SJCRH30 (cell line): ENCODE data around the gene CETP. TPM values are rescaled to one million over a fixed set of nuclear protein-coding genes. Genes with fewer than 3 reads are reported as not detected.
A peak's percentile ranks its signal among the peaks of the same experiment; 100 is the strongest.

Source experiments
- DNase-seq, 2 experiments: peaks; one replicate each; pipeline ENCODE4 v3.0.0-alpha.2; 2015 to 2020
- H3K27ac ChIP-seq: fragments of 250-450 bp; sonication (Bioruptor Pico); 2 replicates; pipeline ENCODE4 v1.5.1; 2020; ENCODE audit warnings: mild to moderate bottlenecking, moderate library complexity
- H3K27me3 ChIP-seq: fragments of 250-450 bp; sonication (Bioruptor Pico); 2 replicates; pipeline ENCODE4 v1.5.1; 2020; ENCODE audit warnings: mild to moderate bottlenecking, moderate library complexity
- H3K36me3 ChIP-seq: fragments of 250-450 bp; sonication (Bioruptor Pico); 2 replicates; pipeline ENCODE4 v1.5.1; 2020; ENCODE audit warnings: mild to moderate bottlenecking, moderate library complexity
- H3K4me1 ChIP-seq: fragments of 250-450 bp; sonication (Bioruptor Pico); 2 replicates; pipeline ENCODE4 v1.5.1; 2020; ENCODE audit warnings: mild to moderate bottlenecking, moderate library complexity
- H3K4me3 ChIP-seq: fragments of 250-450 bp; sonication (Bioruptor Pico); 2 replicates; pipeline ENCODE4 v1.5.1; 2020; ENCODE audit warnings: mild to moderate bottlenecking, moderate library complexity
- H3K9me3 ChIP-seq: fragments of 250-450 bp; sonication (Bioruptor Pico); replicated peaks from 2 replicates; pipeline ENCODE4 v1.5.1; 2020; ENCODE audit warnings: mild to moderate bottlenecking, moderate library complexity
- total RNA-seq: library from RNA; depleted of rRNA; stranded (reverse); fragments of >200 nt; shearing (Covaris generic); gene quantifications from 2 replicates; pipeline ENCODE4 v1.2.3, GENCODE V29; 2014; rRNA removed

The CETP gene, protein sequence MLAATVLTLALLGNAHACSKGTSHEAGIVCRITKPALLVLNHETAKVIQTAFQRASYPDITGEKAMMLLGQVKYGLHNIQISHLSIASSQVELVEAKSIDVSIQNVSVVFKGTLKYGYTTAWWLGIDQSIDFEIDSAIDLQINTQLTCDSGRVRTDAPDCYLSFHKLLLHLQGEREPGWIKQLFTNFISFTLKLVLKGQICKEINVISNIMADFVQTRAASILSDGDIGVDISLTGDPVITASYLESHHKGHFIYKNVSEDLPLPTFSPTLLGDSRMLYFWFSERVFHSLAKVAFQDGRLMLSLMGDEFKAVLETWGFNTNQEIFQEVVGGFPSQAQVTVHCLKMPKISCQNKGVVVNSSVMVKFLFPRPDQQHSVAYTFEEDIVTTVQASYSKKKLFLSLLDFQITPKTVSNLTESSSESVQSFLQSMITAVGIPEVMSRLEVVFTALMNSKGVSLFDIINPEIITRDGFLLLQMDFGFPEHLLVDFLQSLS
- 0.14 TPM in 1 of 2 replicates, not detected in the other for total RNA-seq

DNA sequence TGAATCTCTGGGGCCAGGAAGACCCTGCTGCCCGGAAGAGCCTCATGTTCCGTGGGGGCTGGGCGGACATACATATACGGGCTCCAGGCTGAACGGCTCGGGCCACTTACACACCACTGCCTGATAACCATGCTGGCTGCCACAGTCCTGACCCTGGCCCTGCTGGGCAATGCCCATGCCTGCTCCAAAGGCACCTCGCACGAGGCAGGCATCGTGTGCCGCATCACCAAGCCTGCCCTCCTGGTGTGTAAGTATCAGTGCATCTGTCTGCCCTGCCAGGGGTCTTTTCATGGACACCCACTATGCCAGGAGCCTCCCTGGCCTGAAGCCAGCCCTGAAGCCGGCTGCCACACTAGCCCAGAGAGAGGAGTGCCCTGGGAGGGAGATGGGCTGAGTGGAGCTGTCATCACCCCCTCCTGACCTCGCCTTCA, at the start of gene CETP:
Gene CETP (plus strand): TSS at position 100 of the 431 bp plus-strand sequence. CDS start 30 bp downstream, at position 130.
- no peak for DNase-seq
- Histone ChIP-seq H3K4me3 (no peak within 1 kb of the TSS), H3K4me1 (peaks cover 24% of the 10 kb centered on the region), H3K36me3 (no peaks in the 10 kb centered on the region), H3K9me3 (no peaks in the 10 kb centered on the region), H3K27ac (no peak within 1 kb of the TSS), H3K27me3 (no peaks in the 10 kb centered on the region; the same call in 1 of the 2 replicates)

DNA sequence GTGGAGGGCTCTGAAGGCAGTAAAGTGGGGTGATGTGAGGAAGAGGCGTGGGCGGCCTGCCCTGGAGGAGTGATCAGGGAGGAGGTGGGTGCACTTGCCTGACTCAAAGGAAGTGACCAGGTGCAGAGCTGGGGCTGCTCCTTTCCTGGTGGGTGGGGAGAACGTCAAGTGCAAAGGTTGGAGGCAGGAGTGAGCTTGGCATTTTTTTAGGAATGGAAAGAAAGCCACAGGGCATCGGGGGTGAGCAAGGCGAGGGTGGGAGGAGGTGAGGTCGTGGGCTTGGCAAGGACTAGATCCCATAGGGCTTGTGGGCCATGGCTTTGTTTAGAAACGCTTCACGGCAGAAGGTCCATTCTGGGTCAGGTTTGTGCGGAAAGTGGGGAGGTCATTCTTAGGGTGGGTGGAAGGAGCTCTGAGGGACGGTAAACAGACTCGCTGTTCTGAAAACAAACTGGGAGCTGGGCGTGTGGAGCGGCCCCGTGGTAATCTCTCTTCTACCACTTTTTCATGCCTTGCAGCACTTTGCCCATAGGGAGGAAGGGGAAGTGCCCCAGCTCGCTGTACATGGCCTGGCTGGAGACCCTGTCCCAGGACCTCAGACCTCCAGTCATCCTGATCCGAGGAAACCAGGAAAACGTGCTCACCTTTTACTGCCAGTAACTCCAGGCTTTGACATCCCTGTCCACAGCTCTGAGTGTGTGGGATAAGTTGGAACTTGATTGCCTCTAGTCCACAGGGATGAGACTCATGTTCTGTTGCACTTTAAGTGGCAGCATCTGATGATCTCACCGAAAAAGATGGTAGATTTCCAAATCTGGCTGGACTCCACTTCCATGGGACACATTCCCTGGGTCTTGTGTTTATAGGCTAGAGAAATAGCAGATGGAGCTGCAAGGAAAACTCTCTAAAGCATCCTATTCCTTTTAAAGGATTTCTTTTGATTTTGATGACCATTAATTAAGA, 48.7 kb upstream of the CETP start:
- no peak overlapping the region for H3K4me3 ChIP-seq
- H3K4me1 ChIP-seq = peaks cover 59% of the 10 kb centered on the region
- H3K27ac ChIP-seq = peak overlapping the region; percentile 72
- H3K9me3 ChIP-seq = 0 out of 2 replicates have a peak, but pooled peaks cover 4% of the 10 kb centered on the region
- DNase-seq = no peak
- H3K27me3 ChIP-seq = no peaks in the 10 kb centered on the region
- no peaks in the 10 kb centered on the region for H3K36me3 ChIP-seq

DNA sequence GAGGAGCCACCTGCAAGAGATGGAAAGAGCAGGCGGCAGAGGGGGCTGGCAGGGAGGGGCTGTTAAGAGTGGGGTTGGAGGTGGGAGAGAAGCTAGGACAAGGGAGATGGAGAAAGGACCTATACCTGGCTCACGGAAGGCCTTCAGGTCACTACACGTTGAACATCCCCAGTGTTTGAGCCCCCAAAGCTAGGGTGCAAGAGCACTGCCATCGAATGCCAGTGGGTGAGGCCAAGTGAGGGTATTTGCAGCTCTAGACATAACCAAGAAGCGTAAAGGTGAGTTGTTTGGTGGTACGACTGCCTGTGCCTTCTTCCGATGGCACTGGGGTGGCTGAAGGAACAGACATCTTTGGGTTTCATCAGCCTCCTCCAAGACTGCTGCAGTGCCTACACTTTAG, 46.9 kb upstream of the CETP start:
- 0 out of 2 replicates have a peak, but pooled peaks cover 4% of the 10 kb centered on the region for H3K9me3 ChIP-seq
- no peaks in the 10 kb centered on the region for H3K36me3 ChIP-seq
- no peak overlapping the region for H3K27ac ChIP-seq
- no peak overlapping the region for H3K4me3 ChIP-seq
- H3K4me1 ChIP-seq = peaks cover 42% of the 10 kb centered on the region
- no peaks in the 10 kb centered on the region for H3K27me3 ChIP-seq
- no peak for DNase-seq

DNA sequence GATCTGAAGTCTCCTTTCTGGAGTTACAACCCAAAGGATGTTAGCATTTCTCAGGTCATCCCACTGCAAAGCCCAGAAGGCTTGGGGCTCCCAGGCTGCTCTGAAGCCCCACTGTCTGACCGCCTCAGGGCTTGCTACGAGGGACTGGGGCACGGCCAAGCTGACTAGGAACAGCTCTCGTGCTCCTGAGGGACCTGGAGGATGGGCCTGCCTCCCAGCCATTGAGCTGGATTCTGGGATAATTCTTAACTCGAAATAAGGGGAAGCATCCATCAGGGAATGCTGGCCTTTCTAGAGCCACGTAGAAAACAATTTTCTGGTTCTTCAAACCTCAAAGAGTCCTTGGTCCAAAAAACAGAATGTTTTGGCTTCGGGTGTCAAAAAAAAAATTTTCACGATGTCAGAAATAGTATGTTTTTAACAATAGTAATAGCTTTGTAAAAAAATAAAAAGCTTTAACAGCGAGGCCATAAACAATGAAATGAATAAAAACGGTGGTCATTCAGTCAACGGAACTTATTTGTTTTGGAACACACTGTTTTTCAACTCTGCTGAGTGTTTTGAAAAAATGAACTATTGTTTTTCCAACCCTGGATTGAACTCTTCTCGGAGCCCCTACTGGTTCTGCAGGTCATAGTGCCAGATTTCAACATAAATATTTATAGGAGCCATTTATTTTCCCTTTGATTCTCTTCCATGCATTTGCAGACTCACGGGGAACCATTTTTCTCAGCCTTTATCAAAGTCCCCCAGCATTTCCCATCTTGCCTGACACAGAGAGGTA, 46.2 kb upstream of the CETP start:
- no peak overlapping the region for H3K27ac ChIP-seq
- H3K9me3 ChIP-seq = 0 out of 2 replicates have a peak, but pooled peaks cover 4% of the 10 kb centered on the region
- no peaks in the 10 kb centered on the region for H3K36me3 ChIP-seq
- no peak for DNase-seq
- H3K27me3 ChIP-seq = no peaks in the 10 kb centered on the region
- no peak overlapping the region for H3K4me3 ChIP-seq
- peaks cover 36% of the 10 kb centered on the region for H3K4me1 ChIP-seq

DNA sequence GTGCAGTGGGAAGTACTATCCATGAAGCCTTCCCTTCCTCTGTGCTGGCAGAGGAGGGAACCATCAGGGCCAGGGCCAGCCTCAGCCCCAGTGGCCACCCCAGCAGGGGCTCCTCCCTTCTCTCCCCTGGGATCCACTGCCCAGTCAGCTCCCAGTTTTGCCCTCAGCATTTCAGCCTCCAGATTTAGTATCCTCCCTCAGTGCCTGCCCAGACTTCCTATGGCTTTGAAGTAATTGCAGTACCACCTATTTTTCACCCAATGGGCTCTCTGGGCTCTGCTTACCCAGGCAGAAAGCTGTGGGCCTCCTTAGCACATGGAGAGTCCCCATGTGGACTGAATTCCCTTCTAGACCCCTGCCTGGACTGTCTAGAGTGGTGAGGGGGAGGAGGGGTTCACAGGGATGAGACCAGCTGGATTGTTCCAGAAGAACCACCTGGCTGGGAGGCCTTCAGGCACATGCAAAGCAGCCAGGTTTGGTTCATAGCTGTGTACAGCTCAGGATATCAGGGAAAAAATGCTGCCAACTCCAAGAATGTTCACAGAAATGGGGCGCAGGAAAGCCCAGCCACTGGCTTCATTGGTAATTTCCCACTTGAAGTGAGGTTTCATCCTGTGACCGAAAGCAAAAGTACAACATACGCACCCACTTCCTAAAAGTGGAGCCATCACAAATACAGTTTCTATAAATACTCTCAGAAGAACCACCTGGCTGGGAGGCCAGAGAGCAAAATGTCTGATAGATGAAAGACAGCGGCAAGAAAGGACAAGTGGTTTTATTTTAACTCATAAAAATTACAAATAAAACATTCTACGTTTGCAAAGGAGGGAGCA, 45.0 kb upstream of the CETP start:
- Histone ChIP-seq H3K4me1 (peaks cover 23% of the 10 kb centered on the region), H3K36me3 (no peaks in the 10 kb centered on the region), H3K9me3 (0 out of 2 replicates have a peak, but pooled peaks cover 4% of the 10 kb centered on the region), H3K4me3 (no peak overlapping the region), H3K27me3 (no peaks in the 10 kb centered on the region), H3K27ac (no peak overlapping the region)
- DNase-seq = no peak

DNA sequence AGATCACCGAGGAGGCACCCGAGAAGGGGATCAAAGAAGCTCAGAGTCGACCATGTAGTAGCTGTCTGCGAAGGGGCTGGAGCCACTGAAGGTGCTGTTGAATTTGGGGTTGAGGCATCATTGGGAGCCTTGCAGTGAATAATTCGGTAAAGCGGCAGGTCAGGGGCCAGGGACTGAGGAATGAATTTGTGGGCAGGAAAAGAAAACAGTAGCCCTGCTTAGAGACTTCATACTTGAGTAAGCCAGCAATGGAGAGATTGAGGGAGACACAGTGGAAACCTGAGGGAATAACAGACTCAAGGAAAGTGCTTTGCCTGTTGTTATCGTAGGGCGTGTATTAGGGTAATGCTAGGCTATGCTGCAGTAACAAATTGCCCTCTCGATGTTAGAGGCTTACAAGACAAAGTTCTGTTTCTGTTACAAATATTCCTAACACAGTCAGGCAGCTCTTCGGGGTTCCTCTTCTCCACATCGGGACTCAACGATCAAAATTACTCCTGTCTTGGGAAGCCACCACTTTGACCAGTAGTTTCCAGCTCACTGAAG, 43.2 kb upstream of the CETP start:
- H3K4me1 ChIP-seq = peaks cover 5% of the 10 kb centered on the region; the same call in 1 of the 2 replicates
- no peaks in the 10 kb centered on the region for H3K27me3 ChIP-seq
- H3K36me3 ChIP-seq = no peaks in the 10 kb centered on the region
- no peak overlapping the region for H3K4me3 ChIP-seq
- H3K27ac ChIP-seq = no peak overlapping the region
- no peak for DNase-seq
- 0 out of 2 replicates have a peak, but pooled peaks cover 4% of the 10 kb centered on the region for H3K9me3 ChIP-seq

DNA sequence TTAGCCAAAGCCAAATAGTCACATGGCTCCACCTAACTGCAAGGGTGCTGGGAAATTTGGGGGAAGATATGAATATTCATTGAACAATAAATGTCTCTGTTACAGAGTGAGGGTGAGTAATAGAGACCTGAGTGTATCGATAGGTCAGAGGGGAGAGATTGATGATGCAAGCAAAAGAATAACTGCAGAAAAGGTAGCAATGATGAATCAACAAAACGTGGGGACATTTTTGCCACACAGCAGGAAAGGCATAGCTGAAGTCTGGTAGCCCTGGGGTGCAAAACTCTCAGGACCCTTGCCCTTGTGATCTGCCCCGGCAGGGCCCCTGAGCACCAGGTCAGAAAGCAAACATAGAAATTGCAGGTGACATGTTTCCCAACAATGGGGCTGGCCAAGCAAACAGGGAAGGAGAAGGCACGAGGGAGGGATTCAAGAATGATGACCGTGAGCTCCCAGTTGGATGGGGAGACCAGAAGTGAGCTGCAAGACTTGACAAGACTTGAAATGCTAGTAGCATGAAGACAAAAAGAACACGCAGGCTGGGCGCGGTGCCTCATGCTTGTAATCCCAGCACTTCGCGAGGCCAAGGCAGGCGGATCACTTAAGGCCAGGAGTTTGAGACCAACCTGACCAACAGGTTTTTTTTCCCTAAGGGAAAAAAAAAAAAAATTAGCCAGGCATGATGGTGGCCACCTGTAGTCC, 42.5 kb upstream of the CETP start:
- DNase-seq = no peak
- Histone ChIP-seq H3K36me3 (no peaks in the 10 kb centered on the region), H3K27me3 (no peaks in the 10 kb centered on the region), H3K9me3 (0 out of 2 replicates have a peak, but pooled peaks cover 4% of the 10 kb centered on the region), H3K27ac (no peak overlapping the region), H3K4me3 (no peak overlapping the region), H3K4me1 (peaks cover 4% of the 10 kb centered on the region; the same call in 1 of the 2 replicates)

DNA sequence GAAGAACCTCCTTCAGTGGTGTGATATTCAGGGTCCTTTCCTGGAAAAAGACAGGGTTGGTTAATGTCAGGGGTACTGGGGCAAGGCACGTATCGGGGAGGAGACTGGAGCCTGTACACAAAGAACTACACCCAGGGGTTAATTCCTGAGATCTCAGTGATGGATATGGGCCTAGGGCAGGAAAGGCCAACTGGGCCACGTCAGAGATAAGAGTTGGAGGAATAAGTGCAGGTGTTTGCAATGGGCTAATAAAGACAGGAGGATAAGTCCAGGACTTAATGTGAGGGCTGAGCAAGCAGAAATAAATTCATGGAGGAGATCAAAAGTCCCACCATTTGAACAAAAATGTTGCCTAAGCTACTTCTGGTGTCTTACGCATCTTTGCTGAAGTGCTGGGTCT, 40.2 kb upstream of the CETP start:
- no peak for DNase-seq
- Histone ChIP-seq H3K36me3 (no peaks in the 10 kb centered on the region), H3K4me3 (no peak overlapping the region), H3K4me1 (no peaks in the 10 kb centered on the region), H3K27me3 (no peaks in the 10 kb centered on the region), H3K9me3 (0 out of 2 replicates have a peak, but pooled peaks cover 4% of the 10 kb centered on the region), H3K27ac (no peak overlapping the region)

DNA sequence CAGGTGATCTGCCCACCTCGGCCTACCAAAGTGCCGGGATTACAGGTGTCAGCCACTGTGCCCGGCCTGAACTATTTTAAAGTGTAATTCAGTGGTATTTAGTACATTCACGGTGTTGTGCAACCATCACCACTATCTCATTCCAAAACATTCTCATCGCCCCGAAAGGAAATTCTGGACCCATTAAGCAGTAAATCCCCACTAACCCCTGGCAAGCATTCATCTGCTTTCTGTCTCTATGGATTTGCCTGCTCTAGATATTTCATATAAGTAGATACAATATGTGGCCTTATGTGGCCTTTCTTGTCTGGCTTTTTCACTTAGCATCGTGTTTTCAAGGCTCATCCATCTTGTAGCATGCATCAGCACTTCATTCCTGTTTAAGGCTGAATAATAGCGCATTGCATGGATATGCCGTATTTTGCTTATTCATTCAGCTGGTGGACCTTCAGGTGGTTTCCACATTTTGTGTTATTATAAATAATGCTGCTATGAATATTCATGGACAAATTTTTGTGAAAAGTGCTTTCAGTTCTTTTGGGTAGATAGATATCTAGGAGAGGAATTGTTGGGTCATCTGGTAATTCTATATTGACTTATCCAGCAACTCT, 38.2 kb upstream of the CETP start:
- no peaks in the 10 kb centered on the region for H3K36me3 ChIP-seq
- H3K9me3 ChIP-seq = no peaks in the 10 kb centered on the region
- H3K27me3 ChIP-seq = no peaks in the 10 kb centered on the region
- no peak overlapping the region for H3K4me3 ChIP-seq
- no peaks in the 10 kb centered on the region for H3K4me1 ChIP-seq
- no peak for DNase-seq
- no peak overlapping the region for H3K27ac ChIP-seq

DNA sequence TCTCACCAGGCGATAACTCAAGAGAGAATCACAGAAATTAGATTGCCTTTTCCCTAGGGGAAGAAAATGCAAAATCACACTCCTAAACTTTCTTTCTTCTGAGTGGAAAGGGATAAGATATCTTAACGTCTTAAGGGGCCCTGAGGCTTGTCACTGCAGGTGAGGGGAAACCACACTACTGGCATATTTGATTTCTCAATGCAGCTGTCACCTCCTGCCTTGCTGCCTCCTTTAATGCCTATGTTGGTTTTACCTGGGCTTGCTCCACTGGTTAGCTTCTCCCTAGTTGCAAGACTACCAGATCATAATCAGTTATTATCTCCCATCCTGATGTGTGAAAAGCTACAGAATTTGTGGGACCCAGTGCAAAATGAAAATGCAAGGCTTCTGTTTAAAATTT, 34.3 kb upstream of the CETP start:
- Histone ChIP-seq H3K9me3 (no peaks in the 10 kb centered on the region), H3K36me3 (no peaks in the 10 kb centered on the region), H3K27ac (no peak overlapping the region), H3K4me1 (peaks cover 10% of the 10 kb centered on the region), H3K4me3 (no peak overlapping the region), H3K27me3 (no peaks in the 10 kb centered on the region)
- DNase-seq = no peak

DNA sequence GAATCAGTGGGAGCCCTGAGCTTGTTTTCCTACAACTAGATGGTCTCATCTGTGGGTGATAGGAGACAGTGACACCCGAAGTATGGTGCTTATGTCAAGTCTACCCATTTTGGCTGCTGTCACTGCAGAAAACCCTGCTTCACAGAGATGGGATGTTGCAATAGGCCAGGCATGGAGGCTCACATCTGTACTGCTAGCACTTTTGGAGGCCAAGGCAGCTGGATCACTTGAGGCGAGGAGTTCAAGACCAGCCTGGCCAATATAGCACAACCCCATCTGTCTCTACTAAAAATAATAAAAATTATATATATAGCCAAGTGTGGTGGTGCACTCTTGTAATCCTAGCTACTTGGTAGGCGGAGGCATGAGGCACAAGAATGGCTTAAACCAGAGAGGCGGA, 32.1 kb upstream of the CETP start:
- Histone ChIP-seq H3K27me3 (no peaks in the 10 kb centered on the region), H3K4me3 (no peak overlapping the region), H3K4me1 (peaks cover 21% of the 10 kb centered on the region), H3K36me3 (peaks cover 5% of the 10 kb centered on the region), H3K27ac (no peak overlapping the region), H3K9me3 (no peaks in the 10 kb centered on the region)
- no peak for DNase-seq

DNA sequence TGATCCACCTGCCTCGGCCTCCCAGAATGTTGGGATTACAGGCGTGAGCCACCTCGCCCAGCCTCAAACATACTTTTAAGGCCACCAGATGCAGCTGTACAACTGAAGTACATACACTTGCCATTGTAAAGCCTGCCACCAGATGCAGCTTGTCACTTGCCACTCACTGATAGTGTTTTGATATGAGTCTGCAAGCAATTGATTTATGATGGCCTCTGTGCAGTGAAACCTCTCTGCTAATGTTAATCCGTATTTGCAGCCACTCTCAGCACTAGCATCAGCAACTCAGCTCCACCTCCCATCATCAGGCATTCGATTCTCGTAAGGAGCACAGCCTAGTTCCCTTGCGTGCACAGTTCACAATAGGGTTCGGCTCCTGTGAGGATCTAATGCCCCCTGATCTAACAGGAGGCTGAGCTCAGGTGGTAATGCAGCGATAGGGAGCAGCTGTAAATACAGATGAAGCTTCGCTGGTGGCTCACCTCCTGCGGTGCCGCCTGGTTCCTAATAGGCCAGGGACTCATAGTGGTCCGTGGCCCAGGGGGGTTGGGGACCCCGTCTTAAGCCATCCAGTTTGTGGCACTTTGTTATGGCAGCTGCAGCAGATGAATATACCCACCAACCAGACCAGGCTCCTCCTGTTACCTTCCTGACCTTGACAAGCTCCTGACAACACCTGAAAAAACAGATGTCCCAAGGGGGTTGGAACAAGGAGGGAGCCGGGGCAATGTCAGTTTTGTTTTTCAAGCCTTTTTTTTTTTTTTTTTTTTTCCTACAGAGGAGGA, 31.1 kb upstream of the CETP start:
- Histone ChIP-seq H3K36me3 (peaks cover 15% of the 10 kb centered on the region), H3K4me3 (peak overlapping the region; percentile 86), H3K4me1 (peaks cover 26% of the 10 kb centered on the region), H3K27ac (peak overlapping the region; percentile 96), H3K27me3 (no peaks in the 10 kb centered on the region), H3K9me3 (no peaks in the 10 kb centered on the region)
- DNase-seq = peak in 1 of 2 experiments; percentile 71
